ENCODE measurements around the gene POU2AF1.

GRCh38 chr11:111361052-111361801 is 17.8 kb downstream of the POU2AF1 start:
- TF ChIP-seq CTCF (IDR thresholded peaks at IDR 0.05) (no peak), POLR2A (IDR thresholded peaks at IDR 0.05) (no peak), POLR2AphosphoS5 (IDR thresholded peaks at IDR 0.05) (no peak)

Data from breast epithelium (tissue), 3 donors.